Keratinocyte (primary cell): ENCODE data around the gene KLHL42. TPM values are rescaled to one million over a fixed set of nuclear protein-coding genes. Genes with fewer than 3 reads are reported as not detected.
A peak's percentile ranks its signal among the peaks of the same experiment; 100 is the strongest.
"Not testable (repeated sequence)": the region's sequence is repeated elsewhere in the genome, so short reads cannot be mapped to it uniquely, and the experiment has no call there.

Experiments used
- DNase-seq: peaks from one replicate; pipeline ENCODE4 v3.0.0-alpha.2; 2011; ENCODE audit warnings: low read depth, missing footprints, low spot score
- FAIRE-seq: peaks from 2 replicates; lab custom pipeline; 2011; peaks lifted over from hg19 to GRCh38; lab: Jason Lieb, UNC
- H2AFZ ChIP-seq: 2 replicates; pipeline ENCODE4 v1.6.0; 2012; ENCODE audit warnings: low read length, control low read depth, inconsistent platforms; ENCODE audit not compliant: control insufficient read depth
- H3K27ac ChIP-seq: 2 replicates; pipeline ENCODE4 v1.5.1; 2011; ENCODE audit warnings: low read length; ENCODE audit not compliant: control insufficient read depth, insufficient read depth
- H3K27me3 ChIP-seq: 3 replicates; pipeline ENCODE4 v1.6.0; 2011; ENCODE audit warnings: low read length; ENCODE audit not compliant: control insufficient read depth, insufficient read depth; ENCODE audit errors: extremely low read depth
- H3K36me3 ChIP-seq, 2 experiments: 2 replicates in 1 of 2; 3 replicates in 1 of 2; pipeline ENCODE4 v1.5.1; 2011; ENCODE audit warnings: low read length in 2 of 2, mild to moderate bottlenecking in 1 of 2; ENCODE audit not compliant: control insufficient read depth in 2 of 2, insufficient read depth in 2 of 2; ENCODE audit errors: extremely low read depth in 1 of 2
- H3K4me1 ChIP-seq: 3 replicates; pipeline ENCODE4 v1.5.1; 2011; ENCODE audit warnings: low read length; ENCODE audit not compliant: control insufficient read depth, insufficient read depth; ENCODE audit errors: extremely low read depth
- H3K4me2 ChIP-seq: 3 replicates; pipeline ENCODE4 v1.6.0; 2011; ENCODE audit warnings: low read depth, low read length; ENCODE audit not compliant: control insufficient read depth, insufficient read depth; ENCODE audit errors: extremely low read depth
- H3K4me3 ChIP-seq, 3 experiments: fragments of 200-600 bp in 1 of 3; sonication (generic) in 1 of 3; 2 replicates in 2 of 3; 3 replicates in 1 of 3; pipeline ENCODE4 v1.5.1; 2011 to 2016; ENCODE audit warnings: low read length in 3 of 3, mild to moderate bottlenecking in 3 of 3, control low read depth in 2 of 3, inconsistent platforms in 1 of 3, low read depth in 1 of 3, mixed read lengths in 1 of 3, mixed run types in 1 of 3, moderate library complexity in 1 of 3; ENCODE audit not compliant: control insufficient read depth in 2 of 3, insufficient read depth in 2 of 3; ENCODE audit errors: extremely low read depth in 1 of 3
- H3K79me2 ChIP-seq: 2 replicates; pipeline ENCODE4 v1.6.0; 2012; ENCODE audit warnings: low read length; ENCODE audit not compliant: control insufficient read depth, insufficient read depth
- H3K9ac ChIP-seq: 3 replicates; pipeline ENCODE4 v1.6.0; 2011; ENCODE audit warnings: low read length; ENCODE audit not compliant: control insufficient read depth, insufficient read depth; ENCODE audit errors: extremely low read depth
- H3K9me1 ChIP-seq: 3 replicates; pipeline ENCODE4 v1.6.0; 2011; ENCODE audit warnings: low read length; ENCODE audit not compliant: control insufficient read depth, insufficient read depth; ENCODE audit errors: extremely low read depth
- H3K9me3 ChIP-seq: 2 replicates; pipeline ENCODE4 v1.5.1; 2012; ENCODE audit warnings: low read depth, low read length; ENCODE audit not compliant: control insufficient read depth
- H4K20me1 ChIP-seq: 3 replicates; pipeline ENCODE4 v1.6.0; 2011; ENCODE audit warnings: low read length; ENCODE audit not compliant: control insufficient read depth, insufficient read depth; ENCODE audit errors: extremely low read depth
- CTCF ChIP-seq, 3 experiments: IDR thresholded peaks in 1 of 3; conservative IDR thresholded peaks in 1 of 3; optimal IDR thresholded peaks in 1 of 3; 2 replicates in 2 of 3; 3 replicates in 1 of 3; pipeline versions ENCODE3 to v1.5.1; 2011; ENCODE audit warnings: low read length in 3 of 3, mild to moderate bottlenecking in 3 of 3, moderate library complexity in 2 of 3, control low read depth in 1 of 3, inconsistent platforms in 1 of 3; ENCODE audit not compliant: insufficient read depth in 2 of 3; ENCODE audit errors: extremely low read depth in 1 of 3
- EZH2 ChIP-seq: IDR thresholded peaks from one replicate; pipeline ENCODE4 v1.6.1; 2012; ENCODE audit warnings: inconsistent platforms, mild to moderate bottlenecking, low read length, moderate library complexity
- dilution Hi-C: fragments of 300-500 bp; cut with MboI; formaldehyde crosslinking; loops from one replicate; pipeline ENCODE4 v1.7.0; 2020; ENCODE audit warnings: low sequenced_read_pairs; ENCODE audit not compliant: extremely low pct_ligation_motif_present
- polyA plus RNA-seq, 5 experiments: library from polyadenylated mRNA; depleted of rRNA in 3 of 5; stranded (reverse) in 3 of 5; stranded (forward) in 1 of 5; unstranded in 1 of 5; fragments of >200 nt; gene quantifications; 1 replicate in 1 of 5; 2 replicates in 3 of 5; 3 replicates in 1 of 5; pipeline versions ENCODE4 v1.2.1 to v1.2.3, GENCODE V29; 2011 to 2012; ENCODE audit warnings: missing spikeins in 2 of 5, low read depth in 1 of 5, low replicate concordance in 1 of 5

Gene KLHL42
- polyA plus RNA-seq, 1 donor (not counting 4 experiments of a cell fraction or from before 2014, with no cell fraction given), result 27.2 TPM

DNA sequence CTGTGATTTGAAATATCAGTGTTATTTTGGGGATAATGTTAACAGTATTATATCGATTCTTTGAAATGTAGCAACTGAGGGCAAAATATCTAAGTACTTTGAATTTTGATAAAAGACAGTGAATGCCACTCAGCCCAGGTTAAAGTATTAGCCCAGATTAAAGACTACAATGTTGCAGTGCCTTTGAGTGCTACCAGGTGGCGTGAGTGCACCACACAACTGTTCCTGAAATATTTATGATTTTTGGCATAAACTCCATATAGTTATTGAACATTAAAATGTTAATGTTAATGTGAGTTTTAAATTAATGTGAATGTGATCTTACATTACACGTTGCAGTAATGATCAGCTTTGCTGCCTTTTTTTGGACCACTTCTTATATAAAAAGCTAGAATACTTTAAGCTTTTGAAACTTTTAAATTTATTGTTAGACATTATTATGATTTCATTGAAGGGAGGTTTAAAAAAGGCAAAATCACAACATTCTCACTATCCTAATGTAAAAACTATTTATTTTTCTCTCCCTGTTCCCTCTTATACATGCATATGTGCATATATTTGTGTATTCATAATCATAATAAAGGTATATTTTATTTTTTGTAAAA, 46.9 kb upstream of the KLHL42 start:
- Histone ChIP-seq H3K27me3 (no peaks in the 10 kb centered on the region), H4K20me1 (no peaks in the 10 kb centered on the region), H3K36me3 (peaks cover 6 to 12% of the 10 kb centered on the region in 2 experiments), H3K9me3 (no peaks in the 10 kb centered on the region), H3K79me2 (peaks cover 3% of the 10 kb centered on the region), H3K4me1 (no peaks in the 10 kb centered on the region), H3K27ac (no peak overlapping the region), H2AFZ (no peak overlapping the region), H3K4me3 (no peak overlapping the region), H3K9me1 (no peaks in the 10 kb centered on the region), H3K9ac (no peak overlapping the region), H3K4me2 (no peak overlapping the region)
- TF ChIP-seq EZH2, result no peak
- TF ChIP-seq CTCF (optimal IDR thresholded peaks at IDR 0.05 in 1 of 3, IDR thresholded peaks at IDR 0.05 in 1 of 3, conservative IDR thresholded peaks at IDR 0.05 in 1 of 3; ENCODE audit: extremely low read depth in 1 of 3, insufficient read depth in 2 of 3, low read length in 3 of 3), result peak; percentile 71 to 86 (median 83)
- dilution Hi-C loops, result no loop called here
- DNase-seq, result no peak
- FAIRE-seq, result peak; percentile 93

DNA sequence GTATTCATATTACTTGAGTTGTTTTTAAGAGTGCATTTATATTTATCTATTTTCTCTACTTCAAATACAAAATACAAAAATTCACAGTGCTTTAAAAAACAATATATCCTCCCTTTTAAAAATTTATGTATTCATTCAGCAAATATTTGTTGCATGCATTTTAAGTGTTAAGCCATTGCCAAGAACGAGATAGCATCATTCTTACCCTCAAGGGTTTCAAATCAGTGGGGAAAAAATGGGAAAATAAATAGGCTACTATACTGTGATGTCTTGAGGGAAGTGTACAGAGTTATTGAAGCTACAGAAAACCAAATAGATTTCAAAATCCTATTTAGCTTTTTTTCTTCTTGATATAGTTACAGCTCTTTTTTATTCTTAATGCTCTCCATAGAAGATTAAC, 46.2 kb upstream of the KLHL42 start:
- no peaks in the 10 kb centered on the region for H3K27me3 ChIP-seq
- H2AFZ ChIP-seq, result no peak overlapping the region
- no peak for FAIRE-seq
- no peaks in the 10 kb centered on the region for H4K20me1 ChIP-seq
- TF ChIP-seq EZH2, result no peak
- no peaks in the 10 kb centered on the region for H3K4me1 ChIP-seq
- H3K9ac ChIP-seq, result no peak overlapping the region
- H3K9me3 ChIP-seq, result no peaks in the 10 kb centered on the region
- H3K27ac ChIP-seq, result no peak overlapping the region
- H3K4me3 ChIP-seq, result no peak overlapping the region
- peaks cover 3% of the 10 kb centered on the region for H3K79me2 ChIP-seq
- H3K9me1 ChIP-seq, result no peaks in the 10 kb centered on the region
- no peak for DNase-seq
- dilution Hi-C loops, result no loop called here
- H3K36me3 ChIP-seq, result peaks cover 6 to 12% of the 10 kb centered on the region in 2 experiments
- H3K4me2 ChIP-seq, result no peak overlapping the region

DNA sequence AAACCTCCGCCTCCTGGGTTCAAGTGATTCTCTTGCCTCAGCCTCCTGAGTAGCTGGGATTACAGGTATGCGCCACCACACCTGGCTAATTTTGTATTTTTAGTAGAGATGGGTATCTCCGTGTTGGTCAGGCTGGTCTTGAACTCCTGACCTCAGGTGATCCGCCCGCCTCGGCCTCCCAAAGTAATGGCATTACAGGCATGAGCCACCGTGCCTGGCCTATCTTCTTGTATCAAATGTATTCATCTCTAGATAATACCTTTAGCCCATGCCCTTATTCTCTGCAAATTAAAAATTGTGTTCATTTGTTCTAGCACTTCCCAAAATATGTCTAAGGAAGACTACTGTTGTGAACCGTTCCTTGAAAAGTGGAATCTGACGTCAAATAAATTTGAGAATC, 45.7 kb upstream of the KLHL42 start:
- H3K9me1 ChIP-seq, dilution Hi-C loops, H3K4me1 ChIP-seq, H3K9me3 ChIP-seq, H3K4me2 ChIP-seq, H3K27ac ChIP-seq, H3K9ac ChIP-seq, H2AFZ ChIP-seq, H3K79me2 ChIP-seq, H3K4me3 ChIP-seq, H3K27me3 ChIP-seq, FAIRE-seq, DNase-seq, H4K20me1 ChIP-seq: not testable (repeated sequence)
- peaks cover 6 to 14% of the 10 kb centered on the region in 2 experiments for H3K36me3 ChIP-seq
